ENCODE data around the gene PCSK5. TPM values are rescaled to one million over a fixed set of nuclear protein-coding genes. Genes with fewer than 3 reads are reported as not detected.

PCSK5 gene
- total RNA-seq, 2 experiments from 2014 or later, result 14.4 to 15.2 TPM

- no peaks in the 10 kb centered on the region for H3K27me3 Mint-ChIP-seq
- no peaks in the 10 kb centered on the region for H3K36me3 ChIP-seq (ENCODE audit: insufficient read depth, low read length)
- no peak overlapping the region for H3K4me3 ChIP-seq (ENCODE audit: low read length)
- H3K4me1 Mint-ChIP-seq (ENCODE audit: low read depth), result peaks cover 64% of the 10 kb centered on the region
- H3K27ac ChIP-seq (ENCODE audit: low read depth in 1 of 2, low read length in 2 of 2), result no peak overlapping the region
- POLR2A ChIA-PET, result interaction anchor here (1.1 to 1.8 kb wide), 3 partner anchors 19 to 415 kb away, joined by 4 to 5 read pairs (median 5); partner anchors contain the start of genes PCSK5 and RFK
- CTCF ChIA-PET, result no interaction called here
- intact Hi-C loops (cut with DNase I, micrococcal nuclease), result no loop called here
- H3K4me1 ChIP-seq (ENCODE audit: insufficient read depth, low read length), result no peaks in the 10 kb centered on the region
- no peaks in the 10 kb centered on the region for H3K27me3 ChIP-seq (ENCODE audit: control insufficient read depth in 1 of 2, insufficient read depth in 2 of 2, low read length in 2 of 2)
- no peak for TF ChIP-seq CTCF (IDR thresholded peaks at IDR 0.05)
- ATAC-seq (ENCODE audit: poor library complexity) (no peak), DNase-seq (peak in 1 of 14 experiments; percentile 5)
- no peaks in the 10 kb centered on the region for H3K9me3 ChIP-seq (ENCODE audit: control insufficient read depth in 1 of 2, insufficient read depth in 1 of 2, low read length in 2 of 2)
- no peaks in the 10 kb centered on the region for H3K9me3 Mint-ChIP-seq
- no peak overlapping the region for H3K4me3 Mint-ChIP-seq
- H3K27ac Mint-ChIP-seq, result no peak overlapping the region
- no peaks in the 10 kb centered on the region for H3K36me3 Mint-ChIP-seq (ENCODE audit: low read depth)
Measured at GRCh38 chr9:75979362-75979761, 88.9 kb downstream of the PCSK5 start.

GRCh38 chr9:75983319-75984045 lies 93.0 kb downstream of the PCSK5 start:
- Histone ChIP-seq H3K4me1 (ENCODE audit: insufficient read depth, low read length) (no peaks in the 10 kb centered on the region), H3K4me3 (ENCODE audit: low read length) (no peak overlapping the region), H3K27ac (ENCODE audit: low read depth in 1 of 2, low read length in 2 of 2) (no peak overlapping the region), H3K36me3 (ENCODE audit: insufficient read depth, low read length) (no peaks in the 10 kb centered on the region), H3K9me3 (ENCODE audit: control insufficient read depth in 1 of 2, insufficient read depth in 1 of 2, low read length in 2 of 2) (no peaks in the 10 kb centered on the region), H3K27me3 (ENCODE audit: control insufficient read depth in 1 of 2, insufficient read depth in 2 of 2, low read length in 2 of 2) (no peaks in the 10 kb centered on the region)
- peaks cover 27% of the 10 kb centered on the region for H3K36me3 Mint-ChIP-seq (ENCODE audit: low read depth)
- ChIA-PET CTCF (interaction anchor here (0.6 kb wide), 1 partner anchor 319 kb away, joined by 3 read pairs; no protein-coding TSS in a partner anchor), POLR2A (no interaction called here)
- no peak for TF ChIP-seq CTCF (IDR thresholded peaks at IDR 0.05)
- DNase-seq (no peak), ATAC-seq (ENCODE audit: poor library complexity) (no peak)
- no peak overlapping the region for H3K4me3 Mint-ChIP-seq
- intact Hi-C loops (cut with DNase I, micrococcal nuclease), result no loop called here
- H3K9me3 Mint-ChIP-seq, result no peaks in the 10 kb centered on the region
- no peak overlapping the region for H3K27ac Mint-ChIP-seq
- H3K4me1 Mint-ChIP-seq (ENCODE audit: low read depth), result peaks cover 37% of the 10 kb centered on the region
- no peaks in the 10 kb centered on the region for H3K27me3 Mint-ChIP-seq

GRCh38 chr9:75985515-75985914 lies 95.0 kb downstream of the PCSK5 start:
- H3K4me1 Mint-ChIP-seq (ENCODE audit: low read depth), result peaks cover 34% of the 10 kb centered on the region
- peaks cover 43% of the 10 kb centered on the region for H3K36me3 Mint-ChIP-seq (ENCODE audit: low read depth)
- H3K4me3 Mint-ChIP-seq, result no peak overlapping the region
- ATAC-seq (ENCODE audit: poor library complexity), result no peak
- no peak for TF ChIP-seq CTCF (IDR thresholded peaks at IDR 0.05)
- no peaks in the 10 kb centered on the region for H3K27me3 ChIP-seq (ENCODE audit: control insufficient read depth in 1 of 2, insufficient read depth in 2 of 2, low read length in 2 of 2)
- ChIA-PET CTCF (no interaction called here), POLR2A (no interaction called here)
- H3K4me3 ChIP-seq (ENCODE audit: low read length), result no peak overlapping the region
- H3K27ac ChIP-seq (ENCODE audit: low read depth in 1 of 2, low read length in 2 of 2), result no peak overlapping the region
- H3K27ac Mint-ChIP-seq, result no peak overlapping the region
- H3K4me1 ChIP-seq (ENCODE audit: insufficient read depth, low read length), result no peaks in the 10 kb centered on the region
- no peaks in the 10 kb centered on the region for H3K9me3 Mint-ChIP-seq
- no peak for DNase-seq
- intact Hi-C loops (cut with DNase I, micrococcal nuclease), result no loop called here
- H3K36me3 ChIP-seq (ENCODE audit: insufficient read depth, low read length), result no peaks in the 10 kb centered on the region
- no peaks in the 10 kb centered on the region for H3K9me3 ChIP-seq (ENCODE audit: control insufficient read depth in 1 of 2, insufficient read depth in 1 of 2, low read length in 2 of 2)
- H3K27me3 Mint-ChIP-seq, result no peaks in the 10 kb centered on the region

Data from CD4-positive, alpha-beta T cell (primary cell).